Stimulated activated CD4-positive, alpha-beta T cell treated with anti-CD3 and anti-CD28 coated beads, Interleukin-2, amount 100 ng/mL, for 4 hours (primary cell): Measurements from ENCODE around the gene GPR142.
A peak's percentile ranks its signal among the peaks of the same experiment; 100 is the strongest.

Experiments used
- DNase-seq: peaks from one replicate; pipeline ENCODE4 v3.0.0-alpha.2; 2020; ENCODE audit warnings: low read depth

Gene GPR142

GRCh38 chr17:74369665-74370490 lies 2.6 kb downstream of the GPR142 start:
- DNase-seq, result no peak

GRCh38 chr17:74371653-74372147 lies 4.4 kb downstream of the GPR142 start:
- DNase-seq, result no peak

DNA sequence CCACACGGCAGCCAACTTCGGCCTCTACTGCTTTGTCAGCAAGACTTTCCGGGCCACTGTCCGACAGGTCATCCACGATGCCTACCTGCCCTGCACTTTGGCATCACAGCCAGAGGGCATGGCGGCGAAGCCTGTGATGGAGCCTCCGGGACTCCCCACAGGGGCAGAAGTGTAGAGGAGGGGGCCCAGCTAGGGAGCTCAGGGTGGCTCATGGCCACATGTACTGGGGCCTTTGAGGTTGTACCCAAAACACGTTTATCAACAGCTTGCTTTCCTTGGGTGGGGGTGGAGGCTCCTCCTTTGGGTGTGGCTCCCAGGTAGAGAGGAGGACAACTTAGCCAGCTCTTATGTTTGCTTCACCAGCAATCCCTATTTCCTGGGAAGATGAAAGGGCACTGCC lies 5.1 kb downstream of the GPR142 start:
- DNase-seq, result no peak

DNA sequence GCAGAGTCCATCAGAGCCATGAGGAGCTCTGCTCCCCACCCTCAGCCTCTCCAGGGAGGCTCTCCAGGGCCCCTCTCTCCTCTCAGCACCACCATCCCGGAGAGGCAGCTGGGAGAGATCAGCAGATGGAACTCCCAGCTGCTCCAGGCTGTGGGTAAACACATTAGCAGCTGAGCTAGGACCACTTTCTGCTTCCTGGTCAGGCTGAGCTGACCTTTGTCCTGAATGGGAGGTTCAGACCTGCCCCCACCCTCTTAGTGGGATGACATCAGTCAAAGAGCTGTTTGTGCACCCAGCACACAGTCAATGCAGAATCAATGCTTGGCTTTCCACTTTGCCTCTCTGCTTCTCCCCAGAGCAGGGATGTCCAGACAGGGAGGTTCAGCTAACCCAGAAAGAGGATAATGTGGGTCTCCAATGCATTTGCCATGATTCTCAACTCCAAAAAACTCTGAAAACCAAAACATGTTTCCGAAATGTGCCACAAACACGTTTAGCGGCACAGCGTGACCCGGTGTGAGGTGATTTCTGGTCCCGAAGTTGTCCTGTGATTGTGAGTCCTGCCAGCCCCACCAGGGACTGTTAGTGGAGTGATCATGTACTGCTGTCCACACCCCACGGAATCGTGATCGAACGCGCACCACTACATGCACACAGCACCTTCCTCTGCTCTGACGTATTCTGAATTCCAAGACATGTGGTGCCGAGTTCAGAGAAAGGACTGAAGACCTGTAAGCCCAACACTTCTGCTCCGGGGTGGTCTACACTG lies 6.7 kb downstream of the GPR142 start:
- DNase-seq, result no peak

DNA sequence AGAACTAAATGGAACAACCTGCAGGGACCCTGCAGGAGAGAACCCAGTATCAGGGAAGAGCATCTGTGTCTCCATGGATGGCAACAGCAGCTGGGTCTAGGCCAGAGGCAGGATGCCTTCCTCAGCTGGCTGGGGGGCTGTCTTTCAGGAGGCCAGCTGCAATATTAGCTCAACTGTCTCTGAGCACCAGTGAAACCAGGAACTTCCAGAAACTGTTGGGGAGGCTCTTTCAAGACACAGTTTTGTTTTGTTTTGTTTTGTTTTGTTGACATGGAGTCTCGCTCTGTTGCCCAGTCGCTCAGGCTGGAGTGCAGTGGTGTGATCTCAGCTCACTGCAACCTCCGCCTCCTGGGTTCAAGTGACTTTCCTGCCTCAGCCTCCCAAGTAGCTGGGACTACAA lies 7.6 kb downstream of the GPR142 start:
- no peak for DNase-seq

DNA sequence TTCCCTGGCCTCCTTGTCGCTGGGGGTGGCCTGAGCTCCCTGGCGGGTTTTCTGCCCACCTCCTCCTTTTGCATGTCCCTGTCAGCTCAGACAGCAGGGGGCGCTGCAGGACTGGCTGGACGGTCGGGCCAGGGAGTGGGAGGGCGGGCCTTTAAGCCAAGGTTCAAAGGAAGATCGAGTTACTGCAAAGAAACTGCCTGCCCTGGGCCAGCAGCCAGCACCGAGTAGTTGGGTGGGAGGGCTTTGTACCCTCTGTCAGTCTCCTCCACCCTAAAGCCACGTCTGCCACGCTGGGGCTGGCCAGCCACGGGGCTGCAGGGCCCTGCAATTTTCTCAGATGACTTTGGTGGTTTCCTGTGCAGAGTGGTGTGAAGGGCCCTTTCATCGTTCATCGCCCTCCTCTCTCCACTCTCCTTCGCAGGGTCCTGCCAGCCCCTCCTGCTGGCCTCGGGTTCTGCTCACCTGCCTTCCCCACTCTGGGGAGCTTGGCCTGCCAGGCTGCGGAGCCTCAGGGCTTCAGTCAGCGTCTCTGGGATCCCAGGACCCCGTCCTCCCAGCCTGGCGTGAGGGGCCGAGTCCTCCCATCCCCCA lies 12.3 kb downstream of the GPR142 start:
- DNase-seq, result peak; percentile 83

DNA sequence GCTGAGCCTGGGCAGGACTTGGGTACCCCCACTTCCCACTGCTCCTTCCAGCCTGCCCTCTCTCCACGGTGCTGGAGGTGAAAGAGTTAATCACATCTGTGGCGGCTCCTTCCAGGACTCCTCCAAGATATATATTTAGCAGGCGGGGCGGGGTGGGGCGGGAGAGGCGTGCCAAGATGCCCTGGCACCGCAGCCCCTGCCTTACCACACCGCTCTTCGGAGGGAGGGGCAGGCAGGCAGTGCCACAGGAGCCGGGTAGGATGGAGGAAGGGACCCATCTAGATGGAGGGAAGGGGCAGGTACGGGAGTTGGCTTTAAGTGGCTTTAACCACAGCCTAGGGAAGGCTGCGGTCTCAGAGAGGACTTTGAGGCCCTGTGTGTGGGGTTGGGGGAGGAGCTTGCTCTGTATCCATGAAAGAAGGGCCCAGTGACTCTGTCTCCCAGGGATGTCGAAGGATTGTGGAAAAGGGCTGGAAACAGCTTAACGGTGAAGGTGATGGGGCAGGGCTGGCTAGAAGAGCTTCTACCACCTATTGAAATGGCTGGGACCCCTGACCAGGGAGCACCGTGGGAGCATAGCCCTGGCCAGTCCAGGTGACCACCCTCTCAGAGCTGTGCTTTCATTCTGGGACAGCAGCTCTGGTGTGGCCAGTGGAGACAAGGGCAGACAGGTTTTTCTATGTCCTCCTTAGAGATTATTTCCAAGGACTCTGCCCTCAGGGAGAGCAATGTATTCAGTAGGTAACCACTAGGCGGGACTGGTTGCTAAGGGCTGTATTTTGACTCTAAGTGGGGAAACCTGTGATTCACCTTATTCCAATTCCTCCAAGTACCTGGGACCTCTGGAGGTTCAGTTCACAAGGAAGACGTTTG lies 13.0 kb downstream of the GPR142 start:
- no peak for DNase-seq

DNA sequence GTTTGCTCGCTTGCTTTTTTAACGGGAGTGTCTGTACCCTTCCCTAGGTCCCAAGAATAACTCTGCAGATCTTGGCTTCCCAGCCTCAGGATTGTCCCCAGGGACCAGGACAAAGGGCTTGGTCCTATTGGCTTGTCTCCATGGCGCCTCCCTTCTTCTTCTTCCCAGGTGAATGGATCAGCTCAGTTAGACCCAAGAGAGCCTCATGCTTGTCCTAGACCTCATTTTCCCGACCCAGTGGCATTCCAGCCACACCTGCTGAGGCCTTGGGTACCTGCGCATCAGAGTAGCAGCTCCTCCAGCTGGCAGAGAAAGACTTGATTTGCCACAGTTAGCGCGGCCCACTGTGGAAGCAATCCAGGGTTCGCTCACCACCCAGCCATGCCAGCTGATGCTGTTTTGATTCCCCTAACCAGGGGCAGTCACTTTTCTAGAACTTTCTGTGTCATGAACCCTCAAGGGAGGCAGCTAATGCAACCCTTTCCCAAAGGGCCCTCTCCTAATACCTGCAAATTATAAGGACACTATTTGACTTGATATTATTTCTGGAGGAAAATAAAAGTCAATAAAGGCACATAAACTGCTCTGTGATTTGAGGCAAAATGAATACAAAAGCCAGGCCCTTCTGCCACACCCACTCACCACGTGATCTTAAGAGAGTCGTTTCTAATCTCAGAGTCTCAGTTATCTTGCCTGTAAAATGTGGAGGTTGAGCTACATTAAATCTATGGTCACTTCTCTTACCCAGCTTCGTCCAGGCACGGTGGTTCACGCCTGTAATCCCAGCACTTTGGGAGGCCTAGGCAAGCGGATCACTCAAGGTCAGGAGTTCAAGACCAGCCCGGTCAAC lies 13.9 kb downstream of the GPR142 start:
- no peak for DNase-seq

DNA sequence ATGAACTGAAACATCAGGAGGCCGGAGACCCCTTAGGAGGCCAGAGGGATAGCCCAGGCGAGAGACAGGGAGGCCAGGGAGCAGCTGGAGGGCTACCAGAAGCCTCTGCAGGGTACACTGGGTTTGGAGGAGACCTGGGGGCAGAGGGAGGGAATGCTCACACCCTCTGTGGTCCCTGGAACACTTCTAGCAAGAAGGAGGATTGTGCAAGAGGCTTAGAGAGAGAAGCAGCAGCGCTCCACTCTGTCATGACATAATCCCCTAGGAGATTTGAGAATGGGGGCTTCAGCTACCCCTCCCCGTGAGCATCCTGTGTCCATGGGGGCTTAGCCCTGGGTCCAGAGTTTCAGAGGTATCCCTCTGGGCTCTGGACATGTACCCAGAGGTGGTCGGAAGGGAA lies 15.8 kb downstream of the GPR142 start:
- no peak for DNase-seq

DNA sequence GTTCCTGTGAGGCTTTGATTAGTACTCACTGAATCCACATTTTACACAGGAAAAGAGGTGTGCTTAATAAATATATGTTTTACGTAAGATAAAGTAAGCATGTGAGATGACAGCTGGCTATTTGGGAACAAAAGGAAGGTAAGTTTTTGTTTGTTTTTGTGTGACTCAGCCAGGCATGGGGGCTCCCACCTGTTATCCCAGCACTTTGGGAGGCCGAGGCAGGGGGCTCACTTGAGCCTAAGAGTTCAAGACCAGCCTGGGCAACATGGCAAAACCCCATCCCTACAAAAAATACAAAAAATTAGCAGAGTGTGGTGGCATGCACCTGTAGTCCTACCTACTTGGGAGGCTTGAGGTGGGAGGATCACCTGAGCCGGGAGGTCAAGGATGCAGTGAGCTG lies 17.9 kb downstream of the GPR142 start:
- no peak for DNase-seq

- DNase-seq, result no peak
These were observed 19.1 kb downstream of the GPR142 start for GRCh38 chr17:74386386-74386785.

DNA sequence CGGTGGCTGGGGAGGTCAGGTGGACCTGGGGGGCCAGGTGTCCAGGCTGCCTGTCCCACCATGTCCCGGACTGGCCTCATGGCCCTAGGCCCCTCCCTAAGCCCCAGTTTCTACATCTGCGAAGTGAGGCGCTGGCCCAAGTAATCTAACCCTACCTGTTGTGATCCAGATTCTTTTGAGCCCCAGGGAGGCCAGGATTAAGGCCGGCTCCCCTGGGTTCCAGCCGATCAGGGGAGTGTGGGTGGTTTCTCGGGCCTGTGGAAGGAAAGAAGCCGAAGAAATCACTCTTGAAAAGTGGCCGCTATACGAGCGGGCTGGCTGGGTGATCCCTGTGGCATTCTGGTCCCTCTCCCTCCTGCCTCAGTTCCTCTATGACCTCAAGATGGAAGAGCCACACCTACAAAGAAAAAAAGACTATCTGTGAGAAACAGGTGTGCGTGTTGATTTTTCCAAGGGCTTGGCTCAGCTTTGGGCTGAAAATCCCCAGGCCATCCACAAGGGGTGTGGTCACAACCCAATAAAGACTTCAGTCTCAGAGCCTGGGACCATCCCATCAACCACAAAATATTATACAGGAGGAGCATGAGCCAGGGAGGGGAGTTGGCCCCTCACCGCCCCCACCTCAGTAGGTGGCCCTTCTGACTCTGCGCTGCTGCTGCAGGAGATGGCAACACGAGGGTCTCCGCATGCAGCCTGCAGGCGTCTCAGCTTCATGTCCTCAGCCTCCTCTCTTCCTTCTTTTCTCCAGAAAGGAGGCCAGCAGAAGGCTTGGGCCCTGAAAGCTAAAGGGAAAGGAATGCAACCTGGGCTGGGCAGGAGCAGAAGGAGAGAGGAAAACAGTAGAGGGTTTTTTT lies 20.3 kb downstream of the GPR142 start:
- no peak for DNase-seq

GRCh38 chr17:74389084-74389753 lies 21.9 kb downstream of the GPR142 start:
- no peak for DNase-seq

DNA sequence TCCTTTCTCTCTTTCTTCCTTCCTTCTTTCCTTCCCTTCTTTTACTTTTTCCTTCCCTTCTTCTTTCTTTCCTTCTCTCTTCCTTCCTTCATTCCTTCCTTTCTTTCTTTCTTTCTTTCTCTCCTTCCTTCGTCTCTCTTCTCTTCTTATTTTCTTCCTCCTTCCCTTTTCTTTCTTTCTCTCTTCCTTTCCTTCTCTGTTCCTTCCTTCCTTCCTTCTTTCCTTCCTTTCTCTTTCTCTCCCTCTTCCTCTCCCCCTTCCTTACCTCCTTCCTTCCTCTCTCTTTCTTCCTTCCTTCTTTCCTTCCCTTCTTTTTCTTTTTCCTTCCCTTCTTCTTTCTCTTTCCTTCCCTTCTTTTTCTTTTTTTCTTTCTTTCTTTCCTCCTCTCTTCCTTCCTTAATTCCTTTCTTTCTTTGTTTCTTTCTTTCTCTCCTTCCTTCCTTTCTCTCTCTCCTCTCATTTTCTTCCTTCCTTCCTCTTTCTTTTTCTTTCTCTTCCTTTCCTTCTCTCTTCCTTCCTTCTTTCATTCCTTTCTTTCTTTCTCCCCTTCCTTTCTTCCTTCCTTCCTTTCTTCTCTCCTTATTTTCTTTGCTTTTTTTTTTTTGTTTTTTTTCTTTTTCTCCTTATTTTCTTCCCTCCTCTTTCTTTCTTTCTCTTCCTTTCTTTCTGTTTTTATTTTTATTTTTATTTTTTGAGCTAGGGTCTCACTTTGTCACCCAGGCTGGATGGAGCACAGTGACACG lies 22.8 kb downstream of the GPR142 start:
- DNase-seq, result no peak

- DNase-seq, result no peak
These were observed 23.7 kb downstream of the GPR142 start for GRCh38 chr17:74390680-74391653.

GRCh38 chr17:74391771-74392170 lies 24.5 kb downstream of the GPR142 start:
- no peak for DNase-seq

DNA sequence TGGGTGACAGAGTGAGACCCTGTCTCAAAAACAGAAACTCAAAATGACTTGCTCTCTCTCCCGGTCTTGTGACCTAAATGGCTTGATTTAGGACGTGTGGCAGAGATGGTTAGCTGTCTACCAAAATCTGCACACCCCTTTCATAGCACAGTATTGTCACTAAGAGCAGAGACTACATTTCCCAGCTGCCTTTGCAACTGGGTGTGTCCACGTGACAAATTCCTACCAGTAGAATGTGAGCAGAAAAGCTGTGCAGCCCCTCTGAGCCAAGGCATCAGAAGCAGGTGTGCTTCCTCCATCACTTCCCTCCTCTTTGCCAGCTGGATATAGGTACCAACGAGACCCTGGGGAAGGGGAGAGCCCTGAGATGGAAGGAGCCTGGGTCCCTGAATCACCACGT lies 25.5 kb downstream of the GPR142 start:
- no peak for DNase-seq
